HG03378 (cell line): ENCODE results near the gene SERPINB12.

ENCODE experiments used
- ATAC-seq: cut with Tn5 transposase; IDR thresholded peaks from one replicate; pipeline ENCODE4 v1.9.1; 2021; ENCODE audit warnings: mild to moderate bottlenecking, moderate library complexity; ENCODE audit not compliant: unreplicated experiment

SERPINB12 gene

DNA sequence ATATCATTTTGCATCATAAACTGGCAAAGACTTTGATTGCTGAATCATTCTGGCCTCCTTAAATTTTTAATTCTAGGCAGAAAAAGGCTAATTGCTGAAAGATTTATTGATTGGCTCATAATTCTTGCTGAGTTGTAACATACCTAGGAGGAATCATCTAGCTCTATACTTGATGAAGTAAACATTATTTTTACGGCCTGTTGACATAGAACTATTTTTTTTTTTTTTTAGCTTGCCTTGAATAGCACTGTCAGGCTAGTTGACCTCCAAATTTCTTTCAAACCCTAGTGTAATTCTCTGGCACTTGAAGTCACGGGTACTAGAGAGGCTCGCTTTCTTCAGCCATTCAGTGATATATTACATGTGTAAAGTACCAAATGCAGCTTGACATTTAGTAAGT lies 2.8 kb downstream of the SERPINB12 start:
- ATAC-seq: no peak

DNA sequence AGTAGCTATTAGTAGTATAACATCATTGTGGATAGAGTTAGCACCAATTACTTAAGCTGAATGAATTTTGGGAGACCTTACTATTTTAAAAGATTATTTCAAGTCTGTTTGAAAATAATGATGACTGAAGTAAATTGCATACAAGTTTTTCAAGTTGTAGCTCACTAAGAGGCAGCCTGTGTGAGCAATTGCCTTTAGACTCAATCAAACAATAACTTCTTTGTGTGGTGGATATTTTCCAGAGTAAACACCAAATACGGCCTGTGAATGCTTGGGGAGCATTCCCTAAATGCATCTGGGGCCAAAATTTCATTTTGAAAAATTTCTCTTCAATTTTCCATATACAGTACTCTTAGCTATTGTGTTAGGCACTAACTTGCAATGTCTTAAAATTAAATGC lies 7.9 kb downstream of the SERPINB12 start:
- no peak for ATAC-seq

DNA sequence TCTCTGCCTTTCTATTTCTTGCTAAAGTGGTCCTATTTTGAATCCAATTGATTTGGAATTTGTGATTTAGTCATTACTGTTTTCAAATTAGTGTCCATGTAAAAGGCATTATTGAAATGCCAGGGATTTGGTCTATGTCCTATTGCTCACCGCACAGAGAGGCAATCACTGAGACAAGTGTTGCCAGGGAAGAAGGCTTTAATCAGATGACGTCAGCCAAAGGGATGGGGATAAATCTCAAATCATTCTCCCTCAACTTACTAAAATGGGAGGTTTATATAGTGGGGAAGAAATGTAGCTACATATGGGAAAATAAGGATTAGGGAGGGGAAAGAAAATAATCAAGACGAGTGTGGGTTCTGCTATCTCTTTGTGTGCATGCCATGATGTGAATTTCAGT lies 9.6 kb downstream of the SERPINB12 start:
- ATAC-seq: no peak

DNA sequence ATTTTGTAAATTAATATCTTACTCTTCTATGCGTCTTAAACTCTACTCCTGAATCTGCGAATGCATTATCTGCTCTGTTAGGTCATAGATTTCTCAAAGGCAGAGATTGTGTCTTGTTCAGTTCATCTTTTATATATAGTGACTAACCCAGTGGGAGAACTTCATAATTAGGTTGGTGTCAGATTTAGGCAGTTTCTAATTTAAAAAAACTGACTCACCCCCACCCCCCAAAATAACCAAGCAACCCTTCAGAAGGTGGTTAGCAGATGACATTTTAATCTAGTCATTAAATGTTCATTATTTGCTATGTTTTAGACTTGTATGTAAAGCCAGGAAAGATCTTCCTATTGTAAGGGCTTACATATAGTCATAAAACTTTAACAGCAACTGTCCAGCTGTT lies 10.4 kb downstream of the SERPINB12 start:
- no peak for ATAC-seq

DNA sequence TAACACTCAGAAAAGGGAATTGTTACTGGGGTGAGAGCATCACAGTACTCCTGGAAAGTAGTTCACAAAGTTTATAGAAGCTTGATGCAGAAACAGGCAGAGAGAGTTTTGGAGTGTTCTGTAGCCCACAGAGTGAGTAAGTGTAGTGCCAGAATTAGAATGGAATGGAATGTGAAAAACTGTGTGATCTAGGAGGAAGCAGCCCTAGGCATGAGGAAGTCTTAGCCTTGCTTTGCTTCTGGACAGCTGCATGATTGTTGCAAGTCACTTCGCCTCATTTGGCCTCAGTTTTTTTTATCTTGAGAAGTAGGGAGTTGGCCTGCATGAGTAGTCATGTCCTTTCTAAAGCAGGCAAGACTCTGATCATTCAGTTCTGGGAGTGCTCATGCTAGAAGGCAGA lies 10.9 kb downstream of the SERPINB12 start:
- ATAC-seq: no peak

DNA sequence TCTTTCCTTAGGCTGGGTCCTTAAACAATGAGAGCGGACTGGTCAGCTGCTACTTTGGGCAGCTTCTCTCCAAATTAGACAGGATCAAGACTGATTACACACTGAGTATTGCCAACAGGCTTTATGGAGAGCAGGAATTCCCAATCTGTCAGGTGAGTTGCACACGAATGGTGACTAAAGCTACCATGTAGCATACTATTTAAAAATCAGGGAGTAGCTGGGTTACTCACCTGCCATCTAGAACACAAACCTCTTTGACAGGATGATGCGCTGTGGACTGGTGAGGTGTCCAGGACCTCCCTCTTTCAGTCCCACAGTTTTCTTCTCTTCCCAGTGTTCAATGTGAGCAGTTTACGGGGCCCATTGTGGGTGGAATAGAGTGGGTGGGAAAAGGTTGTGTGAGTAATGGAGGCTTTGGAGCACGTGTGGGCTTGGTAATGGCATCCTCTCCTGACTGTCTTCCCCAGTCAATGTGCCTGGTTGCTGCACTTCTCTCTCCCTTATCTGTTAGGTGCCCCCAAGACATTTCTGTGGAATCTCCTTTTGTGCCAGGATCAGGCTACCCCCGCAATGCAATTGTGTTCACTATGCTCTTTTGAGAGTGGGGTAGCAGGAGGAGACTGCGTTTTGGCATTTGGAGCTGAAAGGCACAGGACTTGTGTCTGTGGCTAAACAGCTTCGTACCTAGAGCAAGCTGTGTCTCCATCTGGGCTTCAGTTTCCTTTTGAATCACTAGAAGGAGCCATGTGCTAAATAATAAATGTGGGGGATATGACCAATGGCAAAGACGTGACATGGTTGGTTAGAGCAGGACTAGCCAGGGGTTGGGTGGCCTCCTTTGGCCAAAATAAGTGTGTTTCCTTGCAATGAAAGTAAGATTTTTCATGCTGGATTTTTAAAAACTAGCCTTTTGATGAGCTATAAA lies 17.7 kb downstream of the SERPINB12 start:
- ATAC-seq: no peak

DNA sequence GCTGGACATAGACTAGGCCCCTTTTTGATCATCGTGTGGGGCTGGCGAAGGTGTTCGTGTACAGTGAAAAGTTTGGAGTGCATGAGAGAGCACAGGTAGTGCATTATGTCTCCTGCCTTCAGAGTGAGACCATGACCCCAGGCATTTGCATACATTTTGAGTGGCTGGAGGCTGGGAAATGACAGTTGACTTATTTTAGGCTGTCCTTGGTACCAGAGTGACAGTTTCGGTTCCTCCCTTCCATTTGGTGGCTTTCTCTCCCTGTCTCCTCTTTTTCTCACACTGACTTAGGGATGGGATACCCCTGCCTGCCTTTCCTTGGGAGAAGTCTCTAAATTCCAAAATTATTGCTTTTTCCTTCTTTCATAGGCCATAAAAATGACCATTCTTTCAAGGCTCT lies 20.1 kb downstream of the SERPINB12 start:
- ATAC-seq: peak; percentile 77

DNA sequence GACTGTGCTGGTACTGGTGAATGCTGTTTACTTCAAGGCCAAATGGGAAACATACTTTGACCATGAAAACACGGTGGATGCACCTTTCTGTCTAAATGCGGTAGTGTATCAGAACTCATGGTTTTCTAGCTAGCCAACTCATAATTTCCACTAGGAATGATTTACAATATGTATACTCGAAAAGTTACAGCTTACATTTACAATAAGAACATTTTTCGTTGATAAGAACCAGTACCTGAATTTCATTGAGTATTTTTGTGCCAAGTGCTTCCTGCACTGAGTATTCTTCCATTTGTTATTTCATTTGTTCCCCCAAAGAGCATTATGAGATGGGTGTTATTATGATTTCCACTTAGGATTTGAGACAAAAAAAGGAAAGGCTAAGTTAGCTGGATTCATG lies 21.9 kb downstream of the SERPINB12 start:
- ATAC-seq: no peak

DNA sequence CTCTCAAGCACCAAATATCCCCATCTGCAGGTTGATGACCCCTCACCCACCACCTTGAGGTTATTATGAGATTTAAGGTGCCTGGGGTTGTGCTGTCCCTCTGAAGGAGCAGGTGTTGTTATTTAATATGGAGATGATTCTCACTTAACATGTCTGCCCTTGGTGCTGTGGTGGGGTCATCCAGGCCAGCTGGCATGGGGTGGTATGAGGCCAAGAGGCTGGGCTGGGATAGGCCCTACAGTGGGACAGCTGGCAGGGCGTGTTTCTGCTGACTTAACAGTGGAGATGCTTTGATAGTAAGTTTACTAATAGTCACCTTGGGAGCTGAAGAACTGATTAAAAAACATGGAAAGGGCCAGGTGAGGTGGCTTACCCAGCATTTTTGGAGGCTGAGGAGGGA lies 22.4 kb downstream of the SERPINB12 start:
- no peak for ATAC-seq

DNA sequence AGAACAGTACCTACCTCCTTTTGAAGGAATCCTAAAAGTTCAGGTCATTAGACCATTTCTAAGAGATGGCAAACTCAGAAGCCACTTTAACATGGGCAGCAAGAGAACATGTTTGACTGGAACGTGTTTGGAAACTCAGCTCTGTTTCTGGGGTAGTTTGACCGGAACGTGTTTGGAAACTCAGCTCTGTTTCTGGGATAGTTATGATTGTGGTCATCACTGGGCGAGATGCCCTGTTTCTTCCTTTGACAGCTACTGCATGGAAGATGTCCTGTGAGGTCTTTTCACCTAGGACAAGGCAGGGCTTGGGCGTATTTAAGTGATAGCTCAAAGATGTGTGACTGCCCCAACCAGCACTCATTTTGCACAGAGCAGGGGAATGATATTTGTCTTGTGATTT lies 25.1 kb downstream of the SERPINB12 start:
- ATAC-seq: no peak

DNA sequence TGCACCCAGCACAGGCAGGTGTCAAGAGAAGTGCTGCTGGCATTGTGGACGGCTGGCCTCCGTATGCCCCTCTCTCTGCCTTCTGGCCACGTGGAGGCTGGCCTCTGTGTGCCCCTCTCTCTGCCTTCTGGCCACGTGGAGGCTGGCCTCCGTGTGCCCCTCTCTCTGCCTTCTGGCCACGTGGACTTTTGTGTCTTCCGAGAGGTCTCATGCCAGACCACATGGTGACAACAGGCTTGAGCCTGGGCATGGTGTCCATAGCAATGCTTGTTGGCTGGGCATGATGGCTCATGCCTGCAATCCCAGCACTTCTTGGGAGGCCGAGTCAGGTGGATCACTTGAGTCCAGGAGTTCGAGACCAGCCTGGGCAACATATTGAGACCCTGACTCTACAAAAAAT lies 25.7 kb downstream of the SERPINB12 start:
- ATAC-seq: no peak

DNA sequence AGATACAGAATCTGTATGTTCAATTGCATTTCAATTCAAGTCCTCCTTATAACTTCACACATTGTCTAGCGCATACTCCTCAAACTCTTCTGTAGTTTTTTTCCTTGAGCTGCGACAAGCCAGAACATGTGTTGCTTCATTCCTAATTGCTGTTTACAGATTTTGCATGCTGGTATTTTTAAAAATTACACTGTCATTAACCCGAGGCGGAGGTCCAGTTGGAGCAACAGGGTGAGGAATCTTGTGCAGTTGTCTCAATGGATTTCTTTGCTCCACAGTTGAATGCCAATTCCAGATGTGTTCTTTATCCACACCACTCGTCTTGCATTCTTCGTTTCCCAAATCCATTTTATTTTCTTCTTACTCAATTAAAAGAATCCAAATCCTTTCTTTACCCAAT lies 28.6 kb downstream of the SERPINB12 start:
- ATAC-seq: no peak

DNA sequence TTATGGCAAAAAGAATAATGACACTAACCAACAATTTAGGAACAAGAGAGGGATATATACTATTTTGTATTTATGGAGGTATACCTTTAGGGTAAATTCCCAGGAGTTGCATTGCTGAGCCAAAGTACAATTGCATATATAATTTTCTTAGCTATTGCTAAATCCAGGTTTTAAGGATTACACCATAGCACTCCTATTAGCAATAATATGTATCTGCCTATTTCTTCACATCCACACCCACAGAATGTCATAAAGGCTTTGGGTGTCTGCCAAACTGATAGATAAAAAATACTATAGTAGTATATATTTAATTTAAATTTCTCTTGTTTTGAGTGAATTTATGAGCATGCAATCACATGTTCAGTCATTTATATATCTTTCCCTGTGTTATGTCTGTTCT lies 33.5 kb downstream of the SERPINB12 start:
- no peak for ATAC-seq

DNA sequence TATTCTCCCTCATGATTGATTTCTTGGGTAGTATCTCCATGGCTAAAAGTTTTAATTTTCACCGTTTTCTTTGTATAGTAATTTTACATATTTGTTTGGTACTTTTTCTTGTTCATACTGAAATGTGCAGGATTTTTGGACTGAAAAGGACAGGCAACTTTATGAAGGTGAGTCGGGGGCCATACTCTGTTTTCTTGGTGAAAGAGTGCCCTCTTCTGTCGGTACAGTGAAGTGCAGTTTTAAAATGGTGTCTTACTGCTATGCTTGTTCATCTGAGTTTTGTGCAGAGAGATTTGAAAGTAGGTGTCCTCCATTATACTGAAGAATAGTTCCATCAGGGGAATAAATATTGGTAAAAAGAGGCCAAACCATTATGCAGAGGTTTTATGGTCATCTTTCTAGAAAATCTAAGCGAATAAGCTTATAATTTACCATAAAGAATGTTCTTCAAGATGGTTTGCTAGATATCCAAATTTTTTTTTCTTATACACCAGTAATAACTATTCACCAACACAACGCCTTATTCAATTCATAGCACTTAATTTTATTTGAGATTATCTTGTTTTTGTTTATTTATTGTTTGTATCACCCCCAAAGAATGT lies 36.3 kb downstream of the SERPINB12 start:
- peak; percentile 58 for ATAC-seq

DNA sequence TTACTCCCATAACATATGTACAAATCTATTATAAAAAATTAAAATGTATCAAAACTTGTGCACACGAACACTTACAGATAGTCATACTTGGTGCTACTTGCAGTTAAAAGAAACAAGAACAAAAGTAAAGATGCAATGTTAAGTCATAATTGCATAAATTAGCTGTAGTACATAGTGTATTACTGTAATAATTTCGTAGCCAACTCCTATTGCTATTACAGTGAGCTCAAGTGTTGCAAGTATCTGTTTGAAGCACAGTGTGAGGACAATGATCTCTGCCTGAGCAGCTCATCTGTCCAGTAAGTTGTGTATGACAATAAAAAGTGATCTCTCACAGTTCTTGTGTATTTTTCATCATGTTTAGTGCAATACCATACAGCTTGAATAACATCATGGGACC lies 37.4 kb downstream of the SERPINB12 start:
- ATAC-seq: no peak

DNA sequence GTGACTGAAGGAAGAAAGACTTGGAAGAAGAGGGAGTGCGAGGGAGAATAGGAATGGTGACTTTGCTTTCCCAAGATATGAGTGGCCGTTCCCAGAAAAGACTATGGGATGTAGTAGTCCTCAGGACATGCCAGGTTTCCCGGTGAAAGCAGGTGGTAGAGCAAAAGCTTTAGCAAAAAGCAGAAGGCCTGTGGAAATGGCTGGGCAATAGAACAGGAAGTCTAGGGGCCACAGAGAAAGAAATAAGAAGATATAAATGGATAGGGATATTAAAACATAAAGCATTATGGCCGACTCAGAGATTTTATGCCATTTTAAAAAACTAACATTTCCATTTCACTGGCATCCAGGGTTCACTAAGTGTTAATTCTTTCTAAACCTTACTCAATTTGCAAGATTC lies 43.8 kb downstream of the SERPINB12 start:
- no peak for ATAC-seq

DNA sequence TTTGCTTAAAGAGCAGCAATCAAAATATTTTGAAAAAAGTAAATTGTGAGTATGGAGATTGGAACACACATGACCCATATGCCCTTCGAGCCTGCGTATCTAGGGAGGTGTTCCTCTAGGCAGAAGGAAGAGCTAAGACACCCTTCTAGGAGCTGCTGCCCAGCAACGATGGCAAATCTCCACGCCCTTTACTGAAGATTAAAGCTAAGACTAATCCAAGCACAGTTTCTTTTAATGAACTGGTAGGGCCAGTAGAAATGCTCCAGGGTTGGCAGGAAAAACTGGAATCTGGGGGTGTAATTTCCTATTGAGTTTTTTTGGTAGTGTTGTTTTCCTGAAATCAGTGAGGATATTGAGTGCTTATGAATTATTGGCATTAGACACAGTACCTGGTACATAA lies 44.3 kb downstream of the SERPINB12 start:
- ATAC-seq: no peak

DNA sequence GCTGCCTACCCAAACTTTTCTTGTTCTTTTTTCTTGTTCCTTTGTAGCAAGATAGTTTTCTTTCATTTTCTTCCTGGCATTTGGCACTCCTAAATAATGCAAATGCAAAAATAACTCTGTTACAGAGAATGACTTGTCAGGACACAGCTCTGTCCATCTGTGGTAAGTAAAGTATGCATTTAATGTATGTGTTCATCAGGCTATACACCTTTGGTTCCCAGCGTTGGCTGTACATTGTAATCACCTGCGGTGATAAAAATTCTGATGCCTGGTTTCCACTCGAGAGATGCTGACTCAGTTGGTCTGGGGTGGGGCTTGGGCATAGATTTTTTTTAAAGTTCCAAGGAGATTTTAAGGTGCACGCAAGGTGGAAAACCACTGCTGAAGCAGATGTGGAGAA lies 44.8 kb downstream of the SERPINB12 start, which contains the start of gene SERPINB13:
Gene SERPINB13 (plus strand): TSS at position 378 of the 400 bp plus-strand sequence. CDS start 1,325 bp downstream, outside the sequence.
- ATAC-seq: no peak

DNA sequence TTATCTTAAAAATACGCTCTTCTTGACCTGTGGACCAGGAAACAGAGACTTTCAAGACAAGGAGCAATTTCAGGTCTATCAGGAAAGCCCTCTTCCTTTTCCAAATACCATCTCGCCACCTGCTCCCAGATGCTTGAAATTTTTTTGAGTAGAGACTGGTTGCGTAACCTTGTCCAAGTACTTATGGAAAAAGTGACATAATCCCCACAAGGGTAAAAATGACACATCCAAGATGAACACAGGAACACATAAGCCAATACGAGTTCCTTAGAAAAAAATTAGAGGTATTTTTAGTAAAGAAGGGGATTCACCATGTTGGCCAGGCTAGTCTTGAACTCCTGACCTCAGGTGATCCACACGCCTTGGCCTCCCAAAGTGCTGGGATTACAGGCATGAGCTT lies 46.7 kb downstream of the SERPINB12 start:
- no peak for ATAC-seq

DNA sequence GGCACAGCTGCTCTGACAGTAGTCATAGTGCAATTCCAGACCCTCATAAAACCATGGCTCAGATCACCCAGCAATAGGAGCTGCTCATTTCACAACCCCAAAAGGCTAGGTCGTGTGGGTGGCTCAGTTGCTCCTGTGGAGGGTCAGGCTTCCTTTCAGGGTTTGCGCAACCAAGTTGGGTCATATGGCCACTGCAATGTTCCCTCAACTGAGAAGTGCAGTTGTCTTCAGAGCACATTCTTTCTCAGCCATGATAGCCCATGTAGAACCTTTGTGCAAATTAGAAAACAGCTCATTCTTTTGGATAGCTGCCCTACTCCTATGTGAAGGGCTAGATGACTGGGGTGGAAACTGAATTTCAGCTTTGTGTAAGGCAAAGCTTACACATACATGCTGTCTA lies 48.2 kb downstream of the SERPINB12 start:
- ATAC-seq: no peak

DNA sequence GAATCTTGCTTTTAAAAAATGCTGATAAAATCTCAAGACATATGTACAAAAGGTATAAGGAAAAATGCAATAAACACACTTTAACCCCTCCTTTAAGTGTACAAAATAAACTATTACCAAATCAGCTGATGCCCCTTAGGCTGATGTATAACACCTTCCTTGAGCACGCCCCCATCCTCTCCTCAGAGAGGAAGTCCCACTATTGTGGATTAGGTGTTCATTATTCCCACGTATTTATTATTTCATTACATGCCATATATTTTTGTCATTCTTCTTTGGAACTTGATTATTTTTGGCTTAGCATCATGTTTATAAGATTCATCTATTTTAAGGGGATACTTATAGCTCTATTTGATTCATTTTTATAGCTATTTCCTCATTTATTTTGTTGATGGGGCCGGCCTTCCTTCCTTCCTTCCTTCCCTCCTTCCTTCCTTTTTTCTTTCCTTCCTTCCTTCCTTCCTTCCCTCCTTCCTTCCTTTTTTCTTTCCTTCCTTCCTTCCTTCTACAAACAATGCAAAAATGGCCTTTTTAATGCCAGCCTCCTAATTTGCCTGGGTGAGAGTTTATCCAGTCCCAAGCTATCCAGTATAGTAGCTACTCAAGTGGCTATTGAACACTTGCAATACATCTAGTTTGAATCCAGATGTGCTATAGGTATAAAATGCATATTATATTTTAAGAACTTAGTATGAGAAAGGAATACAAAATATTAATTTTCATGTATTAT lies 49.0 kb downstream of the SERPINB12 start:
- no peak for ATAC-seq

DNA sequence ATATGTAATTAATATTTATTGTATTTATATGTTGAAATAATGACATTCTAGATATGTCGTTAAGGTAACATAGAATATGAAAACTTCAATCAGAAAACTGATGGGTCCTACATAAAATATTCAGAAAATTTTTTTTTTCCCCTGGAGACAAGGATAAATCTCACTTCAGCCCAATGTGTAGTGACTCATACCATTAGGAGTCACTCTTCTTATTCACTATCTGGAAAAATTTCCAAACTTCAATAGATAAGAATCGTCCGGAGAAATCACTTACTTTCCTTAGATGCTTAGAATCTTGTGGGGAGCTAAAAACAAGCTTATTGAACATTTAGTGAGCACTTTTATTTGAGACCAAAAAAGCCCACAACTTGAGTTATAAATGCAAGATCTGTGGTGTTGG lies 49.6 kb downstream of the SERPINB12 start:
- no peak for ATAC-seq
